C1 segment of cervical spinal cord (tissue), 14 donors: ENCODE data around the gene SLC43A3.

Experiments used
- DNase-seq, 14 donors: peaks; one replicate each; lab custom pipeline; 2025; lab: John Stamatoyannopoulos, UW

The SLC43A3 gene

DNA sequence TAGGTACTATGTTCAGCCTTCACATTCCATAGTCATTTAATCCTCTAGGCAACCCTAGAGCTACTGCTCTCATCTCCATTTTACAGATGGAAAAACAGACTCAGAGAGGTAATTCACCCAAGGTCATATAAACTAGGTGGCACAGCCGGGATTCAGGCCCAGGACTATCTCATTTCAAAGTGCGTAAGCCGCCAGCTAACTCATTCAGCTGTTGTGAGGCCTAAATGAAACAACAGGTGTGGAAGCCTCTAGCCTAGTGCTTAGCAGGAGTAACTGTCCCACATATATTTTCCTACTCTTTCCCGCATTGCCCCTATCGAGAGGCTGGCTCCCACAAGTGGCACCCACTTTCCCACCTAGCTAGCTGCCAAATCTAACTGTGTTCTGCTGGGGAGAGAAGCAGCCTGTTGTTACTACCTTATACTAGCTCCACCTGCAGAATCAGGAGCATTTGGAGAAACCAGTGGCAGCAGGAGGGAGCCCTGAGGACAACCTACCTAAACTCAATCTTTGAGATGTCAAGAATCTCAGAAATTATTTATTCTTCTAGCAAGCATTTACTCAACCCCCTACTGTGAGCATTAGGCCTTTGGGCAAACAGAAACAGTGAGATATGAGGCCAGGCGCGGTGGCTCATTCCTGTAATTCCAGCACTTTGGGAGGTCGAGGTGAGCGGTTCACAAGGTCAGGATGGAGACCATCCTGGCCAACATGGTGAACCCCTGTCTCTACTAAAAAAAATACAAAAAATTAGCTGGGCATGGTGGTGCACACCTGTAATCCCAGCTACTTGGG is 66.8 kb downstream of the SLC43A3 start:
- DNase-seq = no peak

DNA sequence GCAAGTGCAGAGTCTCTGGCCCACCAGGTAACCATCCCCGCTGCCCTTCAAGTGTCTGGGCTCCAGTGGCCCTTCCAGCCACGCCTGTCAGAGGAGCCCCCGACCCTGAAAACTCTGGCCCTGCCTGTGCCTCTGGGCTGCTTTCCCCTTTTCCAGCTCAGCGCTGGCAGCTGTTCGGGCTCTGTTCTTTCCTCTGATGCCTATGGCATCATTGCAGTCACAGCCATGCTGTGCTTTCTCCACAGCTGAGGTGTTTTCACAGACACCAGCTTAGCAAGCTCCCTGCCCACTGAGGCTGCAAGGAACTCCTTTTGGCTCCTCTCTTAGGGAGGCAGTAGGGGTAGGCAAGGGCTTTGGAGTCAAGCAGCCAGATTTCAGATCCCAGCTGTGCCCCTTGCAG is 67.5 kb downstream of the SLC43A3 start:
- DNase-seq = no peak

DNA sequence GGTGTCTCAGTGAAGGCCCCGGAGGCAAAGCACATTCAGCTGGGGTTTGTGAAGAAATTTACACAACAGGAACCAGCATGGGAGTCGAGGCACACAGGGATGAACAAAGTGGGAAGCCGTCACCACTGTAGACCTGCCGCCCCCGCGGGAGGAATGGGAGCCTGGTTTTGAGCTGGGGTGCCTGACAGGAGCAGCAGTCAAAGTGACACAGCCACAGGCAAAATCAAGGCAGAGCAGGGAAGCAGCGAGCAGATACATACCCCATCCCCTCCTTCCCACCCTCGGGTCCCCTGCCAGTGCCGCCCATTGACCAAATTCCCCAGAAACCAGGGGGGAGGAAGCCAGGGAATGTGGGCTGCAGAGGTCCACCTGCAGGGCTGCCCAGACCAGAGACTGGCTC is 67.9 kb downstream of the SLC43A3 start:
- DNase-seq = no peak

DNA sequence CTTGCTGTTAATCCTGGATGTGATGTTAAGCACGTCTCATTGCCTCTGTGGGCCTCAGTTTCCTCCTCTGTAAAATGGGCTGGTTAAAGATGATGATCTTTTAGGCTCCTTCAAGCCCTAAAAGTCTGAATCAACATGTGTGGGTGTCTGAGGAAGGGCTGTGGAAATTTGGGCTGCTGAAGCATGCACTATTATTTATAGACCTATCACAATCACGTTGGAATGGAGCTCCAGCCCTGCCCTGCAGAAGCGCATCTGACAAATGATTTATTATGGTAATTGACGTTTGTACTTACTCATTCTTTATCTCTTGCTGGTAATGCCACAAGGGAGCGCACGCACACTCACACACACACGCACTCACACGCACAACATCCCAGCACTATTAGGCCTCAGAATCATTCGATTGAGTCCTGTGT is 68.4 kb downstream of the SLC43A3 start:
- no peak for DNase-seq

DNA sequence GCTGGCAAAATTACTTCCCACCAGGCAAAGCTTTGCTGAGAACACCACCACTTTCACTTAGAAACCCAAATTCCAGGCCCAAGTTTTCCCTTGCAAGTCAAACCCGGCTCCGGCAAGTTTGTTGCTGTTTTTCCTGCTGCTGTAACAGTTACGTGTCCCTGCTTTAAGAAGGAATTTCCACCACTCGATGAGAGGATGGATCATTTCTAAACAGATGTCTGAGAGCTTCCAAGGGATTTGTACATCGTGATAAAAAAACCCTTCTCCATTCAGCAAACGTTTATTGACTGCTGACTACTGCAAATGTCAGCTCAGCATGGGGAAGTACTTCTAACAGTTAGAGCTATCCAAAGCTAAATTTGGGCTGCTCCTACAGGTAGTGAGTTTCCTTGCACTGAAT is 69.1 kb downstream of the SLC43A3 start:
- DNase-seq = no peak

DNA sequence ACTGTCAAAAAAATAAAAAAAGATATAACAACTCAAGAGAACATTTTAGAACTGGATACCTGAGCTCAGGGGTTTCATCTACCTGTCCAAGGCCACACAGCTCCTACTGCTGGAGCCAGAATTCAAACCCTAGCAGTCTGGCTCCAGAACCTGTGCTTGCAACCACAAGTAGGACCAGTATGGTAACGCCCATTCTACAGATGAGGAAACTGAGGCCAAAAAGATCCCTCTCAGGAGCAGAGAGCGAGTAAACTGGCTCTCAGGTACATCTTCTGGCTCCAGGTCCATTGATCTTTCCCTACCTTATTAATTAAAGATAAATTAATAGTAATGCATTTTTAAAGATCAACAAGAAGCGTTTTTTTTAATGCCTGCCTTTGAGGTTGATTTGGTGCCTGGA is 69.6 kb downstream of the SLC43A3 start:
- DNase-seq = no peak
